KBM-7 (cell line): ENCODE measurements around the gene HEMK1.
A peak's percentile ranks its signal among the peaks of the same experiment; 100 is the strongest.

Experiments used
- DNase-seq: peaks from one replicate; pipeline ENCODE4 v3.0.0-alpha.2; 2015
- in situ Hi-C: fragments of 300-500 bp; cut with MboI; formaldehyde crosslinking; loops from 2 replicates; pipeline ENCODE4 v1.14.3; 2020; ENCODE audit warnings: low sequenced_read_pairs, low pct_unique_long_range_greater_than_20kb, mixed read lengths

Gene HEMK1

GRCh38 chr3:50568947-50569749 is at the start of gene HEMK1:
Gene HEMK1, plus strand, starts transcription at chr3:50569522. Its CDS starts 1,583 bp downstream, at chr3:50571105.
- DNase-seq, result peak; percentile 95
- in situ Hi-C loops, result no loop called here

- DNase-seq, result no peak
- in situ Hi-C loops, result no loop called here
These were observed 48.5 kb upstream of the HEMK1 start for GRCh38 chr3:50520849-50521248.

GRCh38 chr3:50521572-50521971 is 47.8 kb upstream of the HEMK1 start:
- DNase-seq, result no peak
- in situ Hi-C loops, result no loop called here

GRCh38 chr3:50523279-50523811 is 46.0 kb upstream of the HEMK1 start:
- no peak for DNase-seq
- in situ Hi-C loops, result no loop called here

GRCh38 chr3:50524746-50525145 is 44.6 kb upstream of the HEMK1 start:
- in situ Hi-C loops, result no loop called here

GRCh38 chr3:50525191-50525910 is 44.0 kb upstream of the HEMK1 start:
- in situ Hi-C loops, result no loop called here
- DNase-seq, result no peak

More at GRCh38 chr3:50524746-50525145, 44.6 kb upstream of the HEMK1 start:
- no peak for DNase-seq

- peak; percentile 61 for DNase-seq
- in situ Hi-C loops, result no loop called here
These were observed 43.3 kb upstream of the HEMK1 start for GRCh38 chr3:50525987-50526386.

GRCh38 chr3:50530001-50530970 is 39.0 kb upstream of the HEMK1 start:
- DNase-seq, result no peak
- in situ Hi-C loops, result no loop called here

GRCh38 chr3:50531201-50531600 is 38.1 kb upstream of the HEMK1 start:
- in situ Hi-C loops, result no loop called here

GRCh38 chr3:50532062-50532705 is 37.1 kb upstream of the HEMK1 start:
- DNase-seq, result no peak
- in situ Hi-C loops, result no loop called here

More at GRCh38 chr3:50531201-50531600, 38.1 kb upstream of the HEMK1 start:
- DNase-seq, result no peak

GRCh38 chr3:50533316-50533715 is 36.0 kb upstream of the HEMK1 start:
- DNase-seq, result no peak
- in situ Hi-C loops, result no loop called here

- in situ Hi-C loops, result no loop called here
These were observed 35.4 kb upstream of the HEMK1 start for GRCh38 chr3:50533807-50534461.

GRCh38 chr3:50534681-50535330 is 34.5 kb upstream of the HEMK1 start:
- in situ Hi-C loops, result no loop called here
- DNase-seq, result no peak

More at GRCh38 chr3:50533807-50534461, 35.4 kb upstream of the HEMK1 start:
- DNase-seq, result no peak

GRCh38 chr3:50536471-50537180 is 32.7 kb upstream of the HEMK1 start:
- no peak for DNase-seq
- in situ Hi-C loops, result no loop called here

GRCh38 chr3:50537421-50538129 is 31.7 kb upstream of the HEMK1 start:
- in situ Hi-C loops, result no loop called here
- DNase-seq, result no peak
